Peyer's patch (tissue), 4 donors: ENCODE measurements around the gene CHST3.

Experiments
- CTCF ChIP-seq, 6 experiments: fragments of 450-650 bp in 4 of 6; fragments of 200-600 bp in 2 of 6; sonication (generic) in 1 of 6; IDR thresholded peaks; one replicate each; pipeline ENCODE4 v1.5.1; 2017 to 2019; ENCODE audit warnings: antibody characterized with exemption in 6 of 6, mild to moderate bottlenecking in 3 of 6, moderate library complexity in 1 of 6
- POLR2A ChIP-seq, 2 donors: fragments of 450-650 bp; IDR thresholded peaks; one replicate each; pipeline ENCODE4 v1.5.1; 2017; ENCODE audit warnings: antibody characterized with exemption in 2 of 2, mild to moderate bottlenecking in 2 of 2, moderate library complexity in 2 of 2

DNA sequence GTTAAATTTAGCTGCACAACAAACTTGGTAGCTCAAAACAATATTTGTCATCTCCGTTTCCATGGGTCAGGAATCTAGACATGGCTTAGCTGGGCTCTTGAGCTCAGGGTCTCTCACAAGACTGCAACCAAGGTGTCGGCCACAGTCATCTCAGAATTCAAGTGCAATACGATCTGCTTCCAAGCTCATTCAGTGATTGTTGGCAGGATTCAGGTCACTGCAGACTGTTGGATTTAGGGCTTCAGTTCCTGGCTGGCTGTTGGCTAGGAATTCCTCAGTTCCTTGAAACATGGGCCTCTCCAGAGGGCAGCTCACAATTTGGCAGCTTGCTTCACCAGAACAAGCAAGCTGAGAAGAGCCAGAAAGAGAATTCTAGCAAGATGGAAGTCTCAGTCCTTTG is 17.5 kb upstream of the CHST3 start:
- TF ChIP-seq CTCF (IDR thresholded peaks at IDR 0.05) (no peak), POLR2A (IDR thresholded peaks at IDR 0.05) (no peak)
